ENCODE measurements around the gene INPP5J. TPM values are rescaled to one million over a fixed set of nuclear protein-coding genes. Genes with fewer than 3 reads are reported as not detected.

Gene INPP5J
- total RNA-seq, 1 experiment from 2014 or later = 4.6 TPM

- Histone ChIP-seq H3K27ac (ENCODE audit: low read depth, low read length, poor library complexity, severe bottlenecking) (no peak overlapping the region), H3K27me3 (replicated peaks; ENCODE audit: insufficient read depth, low read depth, low read length, poor library complexity) (no peaks in the 10 kb centered on the region), H3K9me3 (ENCODE audit: low read depth, low read length, poor library complexity, severe bottlenecking) (no peaks in the 10 kb centered on the region), H3K4me1 (ENCODE audit: insufficient read depth, low read length, poor library complexity, severe bottlenecking) (peaks cover 9% of the 10 kb centered on the region), H3K4me3 (ENCODE audit: low read depth, low read length, poor library complexity, severe bottlenecking) (no peak overlapping the region), H3K36me3 (ENCODE audit: insufficient read depth, low read length, poor library complexity, severe bottlenecking) (no peaks in the 10 kb centered on the region)
- ChIA-PET POLR2A (ENCODE audit: low non-redundant PET) (no interaction called here), CTCF (interaction anchor here (1.4 kb wide), 1 partner anchor 13 kb away, joined by 3 read pairs; the partner anchor contains the start of gene SELENOM)
- TF ChIP-seq EZH2 (IDR thresholded peaks at IDR 0.05; ENCODE audit: borderline replicate concordance, low read depth, low read length, poor library complexity, severe bottlenecking) = no peak
- no peak for TF ChIP-seq CTCF (conservative IDR thresholded peaks at IDR 0.05; ENCODE audit: low read depth, low read length)
- BruUV-seq (replicated peaks) = no TSS peak
- DNase-seq (ENCODE audit: low spot score) = no peak
- intact Hi-C loops (cut with micrococcal nuclease; ENCODE audit: unreplicated experiment) = no loop called here
Measured at GRCh38 chr22:31120642-31121041, 2.1 kb upstream of the INPP5J start.

- POLR2A ChIA-PET (ENCODE audit: low non-redundant PET) = no interaction called here
- TF ChIP-seq CTCF (conservative IDR thresholded peaks at IDR 0.05; ENCODE audit: low read depth, low read length) = no peak
- no peak for TF ChIP-seq EZH2 (IDR thresholded peaks at IDR 0.05; ENCODE audit: borderline replicate concordance, low read depth, low read length, poor library complexity, severe bottlenecking)
- intact Hi-C loops (cut with micrococcal nuclease; ENCODE audit: unreplicated experiment) = no loop called here
Measured at GRCh38 chr22:31121403-31121802, 1.4 kb upstream of the INPP5J start.

GRCh38 chr22:31122196-31122531 lies 602 bp upstream of the INPP5J start:
- TF ChIP-seq EZH2 (IDR thresholded peaks at IDR 0.05; ENCODE audit: borderline replicate concordance, low read depth, low read length, poor library complexity, severe bottlenecking) = no peak
- TF ChIP-seq CTCF (conservative IDR thresholded peaks at IDR 0.05; ENCODE audit: low read depth, low read length) = no peak

More at GRCh38 chr22:31121403-31121802, 1.4 kb upstream of the INPP5J start:
- BruUV-seq (replicated peaks) = no TSS peak
- DNase-seq (ENCODE audit: low spot score) = no peak
- no peak overlapping the region for H3K4me3 ChIP-seq (ENCODE audit: low read depth, low read length, poor library complexity, severe bottlenecking)
- no peaks in the 10 kb centered on the region for H3K9me3 ChIP-seq (ENCODE audit: low read depth, low read length, poor library complexity, severe bottlenecking)
- H3K36me3 ChIP-seq (ENCODE audit: insufficient read depth, low read length, poor library complexity, severe bottlenecking) = no peaks in the 10 kb centered on the region
- peaks cover 9% of the 10 kb centered on the region for H3K4me1 ChIP-seq (ENCODE audit: insufficient read depth, low read length, poor library complexity, severe bottlenecking)
- CTCF ChIA-PET = interaction anchor here (1.1 kb wide), 1 partner anchor 14 kb away, joined by 3 read pairs; the partner anchor contains the start of gene SELENOM
- no peak overlapping the region for H3K27ac ChIP-seq (ENCODE audit: low read depth, low read length, poor library complexity, severe bottlenecking)
- no peaks in the 10 kb centered on the region for H3K27me3 ChIP-seq (replicated peaks; ENCODE audit: insufficient read depth, low read depth, low read length, poor library complexity)

More at GRCh38 chr22:31122196-31122531, 602 bp upstream of the INPP5J start:
- BruUV-seq (replicated peaks) = no TSS peak
- Histone ChIP-seq H3K36me3 (ENCODE audit: insufficient read depth, low read length, poor library complexity, severe bottlenecking) (no peaks in the 10 kb centered on the region), H3K27me3 (replicated peaks; ENCODE audit: insufficient read depth, low read depth, low read length, poor library complexity) (no peaks in the 10 kb centered on the region), H3K9me3 (ENCODE audit: low read depth, low read length, poor library complexity, severe bottlenecking) (no peaks in the 10 kb centered on the region), H3K4me3 (ENCODE audit: low read depth, low read length, poor library complexity, severe bottlenecking) (no peak overlapping the region), H3K4me1 (ENCODE audit: insufficient read depth, low read length, poor library complexity, severe bottlenecking) (peaks cover 9% of the 10 kb centered on the region), H3K27ac (ENCODE audit: low read depth, low read length, poor library complexity, severe bottlenecking) (peak overlapping the region; percentile 72)
- ChIA-PET CTCF (interaction anchor here (1.1 kb wide), 1 partner anchor 15 kb away, joined by 3 read pairs; the partner anchor contains the start of gene SELENOM), POLR2A (ENCODE audit: low non-redundant PET) (no interaction called here)
- intact Hi-C loops (cut with micrococcal nuclease; ENCODE audit: unreplicated experiment) = no loop called here
- DNase-seq (ENCODE audit: low spot score) = no peak

All from A673 (cell line).